Endothelial cell of umbilical vein (primary cell): ENCODE data around the gene TNRC6C. TPM values are rescaled to one million over a fixed set of nuclear protein-coding genes. Genes with fewer than 3 reads are reported as not detected.

Experiments
- BruUV-seq: library from RNA; stranded (reverse); fragments of 400-500 nt; replicated peaks from 2 replicates; lab custom pipeline; 2021; lab: Mats Ljungman, UMichigan
- CTCF ChIA-PET: fragments of 300-600, 350-600 bp; sonication (Branson Sonifier 250); formaldehyde crosslinking; loops from one replicate; lab custom pipeline; 2021; ENCODE audit warnings: antibody characterized with exemption, inconsistent platforms; lab: Charles Lee
- POLR2A ChIA-PET: fragments of 300-600, 350-600 bp; sonication (Branson Sonifier 250); formaldehyde crosslinking; loops from one replicate; lab custom pipeline; 2021; ENCODE audit warnings: antibody characterized with exemption, inconsistent platforms; lab: Charles Lee
- DNase-seq: peaks from one replicate; pipeline ENCODE4 v3.0.0-alpha.2; 2011; ENCODE audit warnings: low read depth, low spot score
- FAIRE-seq: peaks from 2 replicates; lab custom pipeline; 2011; peaks lifted over from hg19 to GRCh38; lab: Jason Lieb, UNC
- H2AFZ ChIP-seq: 2 replicates; pipeline ENCODE4 v1.6.0; 2012; ENCODE audit warnings: low read depth, low read length, control low read depth, inconsistent platforms
- H3K27ac ChIP-seq: 2 replicates; pipeline ENCODE4 v1.5.1; 2011; ENCODE audit warnings: low read depth, mild to moderate bottlenecking, control low read depth, low read length, moderate library complexity; ENCODE audit not compliant: insufficient read depth
- H3K27me3 ChIP-seq, 2 experiments: 2 replicates each; pipeline versions ENCODE4 v1.6.0 to v1.6.1; 2011; ENCODE audit warnings: low read length in 2 of 2, mixed read lengths in 1 of 2; ENCODE audit not compliant: control insufficient read depth in 2 of 2, insufficient read depth in 2 of 2
- H3K36me3 ChIP-seq, 2 experiments: 2 replicates in 1 of 2; 3 replicates in 1 of 2; pipeline ENCODE4 v1.5.1; 2011; ENCODE audit warnings: low read length in 2 of 2, mild to moderate bottlenecking in 1 of 2, moderate library complexity in 1 of 2; ENCODE audit not compliant: control insufficient read depth in 2 of 2, insufficient read depth in 2 of 2; ENCODE audit errors: extremely low read depth in 1 of 2
- H3K4me1 ChIP-seq: 3 replicates; pipeline ENCODE4 v1.5.1; 2011; ENCODE audit warnings: mild to moderate bottlenecking, low read length; ENCODE audit not compliant: control insufficient read depth, insufficient read depth; ENCODE audit errors: extremely low read depth
- H3K4me2 ChIP-seq: 2 replicates; pipeline ENCODE4 v1.6.1; 2011; ENCODE audit warnings: low read length, control low read depth, mixed read lengths; ENCODE audit not compliant: insufficient read depth
- H3K4me3 ChIP-seq, 3 experiments: fragments of 200-600 bp in 1 of 3; sonication (generic), shearing (Covaris generic) in 1 of 3; replicated peaks in 1 of 3; 2 replicates each; pipeline ENCODE4 v1.5.1; 2011 to 2016; ENCODE audit warnings: control low read depth in 3 of 3, low read length in 3 of 3, mild to moderate bottlenecking in 2 of 3, inconsistent platforms in 1 of 3, low read depth in 1 of 3, moderate library complexity in 1 of 3; ENCODE audit not compliant: insufficient read depth in 1 of 3
- H3K79me2 ChIP-seq: 2 replicates; pipeline ENCODE4 v1.6.0; 2012; ENCODE audit warnings: low read length, inconsistent platforms; ENCODE audit not compliant: control insufficient read depth, insufficient read depth
- H3K9ac ChIP-seq: replicated peaks from 2 replicates; pipeline ENCODE3; 2011; ENCODE audit warnings: low read length, control low read depth; ENCODE audit not compliant: insufficient read depth; ENCODE audit errors: extremely low read depth
- H3K9me1 ChIP-seq: replicated peaks from 3 replicates; pipeline ENCODE4 v1.6.0; 2011; ENCODE audit warnings: mild to moderate bottlenecking, low read length; ENCODE audit not compliant: control insufficient read depth, insufficient read depth; ENCODE audit errors: extremely low read depth
- H3K9me3 ChIP-seq: replicated peaks from 2 replicates; pipeline ENCODE4 v1.5.1; 2012; ENCODE audit warnings: low read length, inconsistent platforms; ENCODE audit not compliant: control insufficient read depth, insufficient read depth
- H4K20me1 ChIP-seq: replicated peaks from 2 replicates; pipeline ENCODE3; 2011; ENCODE audit warnings: mild to moderate bottlenecking, low read length; ENCODE audit not compliant: control insufficient read depth, insufficient read depth; ENCODE audit errors: extremely low read depth
- CTCF ChIP-seq, 2 donors: IDR thresholded peaks; 1 replicate in 1 of 2; 2 replicates in 1 of 2; pipeline ENCODE4 v1.5.1; 2011; ENCODE audit warnings: low read length in 2 of 2, mild to moderate bottlenecking in 2 of 2, moderate library complexity in 2 of 2, control low read depth in 1 of 2, inconsistent platforms in 1 of 2, low read depth in 1 of 2; ENCODE audit not compliant: insufficient read depth in 1 of 2; ENCODE audit errors: extremely low read depth in 1 of 2
- EZH2 ChIP-seq: IDR thresholded peaks from 2 replicates; pipeline ENCODE4 v1.6.1; 2012; ENCODE audit warnings: borderline replicate concordance, low read depth, mild to moderate bottlenecking, moderate library complexity, low read length, inconsistent platforms; ENCODE audit not compliant: severe bottlenecking
- FOS ChIP-seq: IDR thresholded peaks from 2 replicates; pipeline ENCODE4 v1.6.1; 2011; ENCODE audit warnings: mild to moderate bottlenecking, low read length, moderate library complexity, borderline replicate concordance; ENCODE audit not compliant: insufficient read depth
- GATA2 ChIP-seq: IDR thresholded peaks from 2 replicates; pipeline ENCODE4 v1.7.0; 2011; ENCODE audit warnings: low read depth, mild to moderate bottlenecking, moderate library complexity, mixed read lengths, low read length; ENCODE audit not compliant: insufficient read length, insufficient read depth
- JUN ChIP-seq: IDR thresholded peaks from 2 replicates; pipeline ENCODE4 v1.6.1; 2011; ENCODE audit warnings: borderline replicate concordance, low read depth; ENCODE audit not compliant: insufficient read length, insufficient read depth
- MAX ChIP-seq: IDR thresholded peaks from 2 replicates; pipeline ENCODE4 v1.6.1; 2011; ENCODE audit not compliant: insufficient read depth, insufficient read length
- MYC ChIP-seq: IDR thresholded peaks from one replicate; pipeline ENCODE4 v1.6.1; 2011; ENCODE audit warnings: mild to moderate bottlenecking, low read depth, low read length
- POLR2A ChIP-seq: IDR thresholded peaks from 2 replicates; pipeline ENCODE4 v1.6.1; 2012; ENCODE audit warnings: low read depth, mild to moderate bottlenecking, control low read depth, low read length
- POLR2AphosphoS5 ChIP-seq: IDR thresholded peaks from 2 replicates; pipeline ENCODE4 v1.6.1; 2012; ENCODE audit warnings: low read depth, mild to moderate bottlenecking, control low read depth, low read length, moderate library complexity; ENCODE audit not compliant: insufficient read depth
- dilution Hi-C: fragments of 300-500 bp; cut with MboI; formaldehyde crosslinking; loops from one replicate; pipeline ENCODE4 v1.15.0; 2019; ENCODE audit warnings: low sequenced_read_pairs; ENCODE audit not compliant: extremely low pct_ligation_motif_present
- intact Hi-C: fragments of 100-400 bp; cut with micrococcal nuclease; formaldehyde crosslinking; loops from one replicate; pipeline ENCODE4 v1.10.0; 2022
- polyA plus RNA-seq, 4 experiments: library from polyadenylated mRNA; depleted of rRNA in 3 of 4; stranded (reverse) in 3 of 4; unstranded in 1 of 4; fragments of >200 nt; gene quantifications; 2 replicates each; pipeline versions ENCODE4 v1.2.1 to v1.2.3, GENCODE V29; 2011 to 2012; ENCODE audit warnings: missing spikeins in 1 of 4
- total RNA-seq: library from RNA; stranded (reverse); gene quantifications from 2 replicates; pipeline ENCODE4 v1.2.3, GENCODE V29; 2021

Gene TNRC6C
- total and polyA plus RNA-seq, 2 donors (not counting 3 experiments of a cell fraction or from before 2014, with no cell fraction given): 2.1 to 17.5 TPM

- H3K79me2 ChIP-seq: peaks cover 24% of the 10 kb centered on the region
- DNase-seq (peak; percentile 39), FAIRE-seq (peak; percentile 50)
- peaks cover 11% of the 10 kb centered on the region for H4K20me1 ChIP-seq
- POLR2A ChIA-PET: no interaction called here
- intact Hi-C loops: no loop called here
- peaks cover 14% of the 10 kb centered on the region for H3K4me1 ChIP-seq
- H3K9me3 ChIP-seq: no peaks in the 10 kb centered on the region
- no peak overlapping the region for H3K4me2 ChIP-seq
- no peak overlapping the region for H2AFZ ChIP-seq
- no peaks in the 10 kb centered on the region for H3K9me1 ChIP-seq
- no TSS peak for BruUV-seq
- no peak overlapping the region for H3K9ac ChIP-seq
- H3K27ac ChIP-seq: no peak overlapping the region
- TF ChIP-seq MYC: no peak
- no peak for TF ChIP-seq CTCF (IDR thresholded peaks at IDR 0.05; ENCODE audit: extremely low read depth in 1 of 2, insufficient read depth in 1 of 2, low read depth in 1 of 2, low read length in 2 of 2)
- no peak for TF ChIP-seq FOS
- no peak for TF ChIP-seq POLR2A
- TF ChIP-seq EZH2: no peak
- TF ChIP-seq POLR2AphosphoS5: no peak
- TF ChIP-seq MAX: no peak
- no peak for TF ChIP-seq GATA2
- TF ChIP-seq JUN: no peak
- dilution Hi-C loops: no loop called here
- no peaks in the 10 kb centered on the region for H3K27me3 ChIP-seq
- no peak overlapping the region for H3K4me3 ChIP-seq
- no peaks in the 10 kb centered on the region for H3K36me3 ChIP-seq
- CTCF ChIA-PET: interaction anchor here (0.8 to 2.0 kb wide), 8 partner anchors 8 to 421 kb away, joined by 3 to 14 read pairs (median 4); no protein-coding TSS in a partner anchor
Observed at GRCh38 chr17:77963441-77963840, 4.9 kb downstream of the TNRC6C start.
